Endothelial cell of umbilical vein (primary cell): ENCODE data around the gene MCUR1.

ENCODE experiments used
- CTCF ChIP-seq, 2 donors: IDR thresholded peaks; 1 replicate in 1 of 2; 2 replicates in 1 of 2; pipeline ENCODE4 v1.5.1; 2011; ENCODE audit warnings: low read length in 2 of 2, mild to moderate bottlenecking in 2 of 2, moderate library complexity in 2 of 2, control low read depth in 1 of 2, inconsistent platforms in 1 of 2, low read depth in 1 of 2; ENCODE audit not compliant: insufficient read depth in 1 of 2; ENCODE audit errors: extremely low read depth in 1 of 2
- MYC ChIP-seq: IDR thresholded peaks from one replicate; pipeline ENCODE4 v1.6.1; 2011; ENCODE audit warnings: mild to moderate bottlenecking, low read depth, low read length
- POLR2AphosphoS5 ChIP-seq: IDR thresholded peaks from 2 replicates; pipeline ENCODE4 v1.6.1; 2012; ENCODE audit warnings: low read depth, mild to moderate bottlenecking, control low read depth, low read length, moderate library complexity; ENCODE audit not compliant: insufficient read depth

GRCh38 chr6:13851330-13851729, 37.0 kb upstream of the MCUR1 start:
- TF ChIP-seq POLR2AphosphoS5: no peak
- no peak for TF ChIP-seq MYC
- TF ChIP-seq CTCF (IDR thresholded peaks at IDR 0.05; ENCODE audit: extremely low read depth in 1 of 2, insufficient read depth in 1 of 2, low read depth in 1 of 2, low read length in 2 of 2): no peak
